ENCODE measurements around the gene PPFIA1. TPM values are rescaled to one million over a fixed set of nuclear protein-coding genes. Genes with fewer than 3 reads are reported as not detected.
"Not testable (repeated sequence)": the region's sequence is repeated elsewhere in the genome, so short reads cannot be mapped to it uniquely, and the experiment has no call there.

Gene PPFIA1
- total RNA-seq, 1 donor from 2014 or later = 45.3 TPM

GRCh38 chr11:70251659-70252321 is 18.7 kb upstream of the PPFIA1 start:
- intact Hi-C loops (cut with micrococcal nuclease) = no loop called here
- Histone ChIP-seq H3K27me3 (ENCODE audit: low read depth) (no peaks in the 10 kb centered on the region), H3K4me3 (no peak overlapping the region), H3K36me3 (no peaks in the 10 kb centered on the region), H3K4me1 (no peaks in the 10 kb centered on the region), H3K9me3 (replicated peaks) (no peaks in the 10 kb centered on the region), H3K27ac (replicated peaks) (no peak overlapping the region)
- TF ChIP-seq CTCF (IDR thresholded peaks at IDR 0.05; ENCODE audit: borderline replicate concordance) = no peak
- no peak for DNase-seq

- Histone ChIP-seq H3K9me3 (replicated peaks) (no peaks in the 10 kb centered on the region), H3K36me3 (no peaks in the 10 kb centered on the region), H3K27ac (replicated peaks) (no peak overlapping the region), H3K4me3 (no peak overlapping the region), H3K4me1 (no peaks in the 10 kb centered on the region), H3K27me3 (ENCODE audit: low read depth) (no peaks in the 10 kb centered on the region)
- intact Hi-C loops (cut with micrococcal nuclease) = no loop called here
- DNase-seq = no peak
- no peak for TF ChIP-seq CTCF (IDR thresholded peaks at IDR 0.05; ENCODE audit: borderline replicate concordance)
These were observed 17.6 kb upstream of the PPFIA1 start for GRCh38 chr11:70252844-70253243.

- Histone ChIP-seq H3K4me3 (no peak overlapping the region), H3K27me3 (ENCODE audit: low read depth) (no peaks in the 10 kb centered on the region), H3K27ac (replicated peaks) (no peak overlapping the region), H3K9me3 (replicated peaks) (no peaks in the 10 kb centered on the region), H3K4me1 (no peaks in the 10 kb centered on the region), H3K36me3 (no peaks in the 10 kb centered on the region)
- no peak for TF ChIP-seq CTCF (IDR thresholded peaks at IDR 0.05; ENCODE audit: borderline replicate concordance)
- DNase-seq = no peak
- intact Hi-C loops (cut with micrococcal nuclease) = no loop called here
These were observed 14.9 kb upstream of the PPFIA1 start for GRCh38 chr11:70255477-70256116.

GRCh38 chr11:70259077-70259476 is 11.4 kb upstream of the PPFIA1 start:
- DNase-seq; H3K36me3 ChIP-seq; H3K27ac ChIP-seq (replicated peaks); H3K9me3 ChIP-seq (replicated peaks); intact Hi-C loops (cut with micrococcal nuclease); H3K27me3 ChIP-seq (ENCODE audit: low read depth); H3K4me1 ChIP-seq; H3K4me3 ChIP-seq: not testable (repeated sequence)

GRCh38 chr11:70262951-70263350 is 7.5 kb upstream of the PPFIA1 start:
- H3K9me3 ChIP-seq (replicated peaks) = no peaks in the 10 kb centered on the region
- intact Hi-C loops (cut with micrococcal nuclease) = no loop called here
- DNase-seq = no peak

More at GRCh38 chr11:70262951-70263350, 7.5 kb upstream of the PPFIA1 start:
- no peak for TF ChIP-seq CTCF (IDR thresholded peaks at IDR 0.05; ENCODE audit: borderline replicate concordance)
- Histone ChIP-seq H3K4me3 (no peak overlapping the region), H3K27me3 (ENCODE audit: low read depth) (peaks cover 4% of the 10 kb centered on the region), H3K36me3 (no peaks in the 10 kb centered on the region), H3K27ac (replicated peaks) (no peak overlapping the region), H3K4me1 (no peaks in the 10 kb centered on the region)
